Skeletal muscle satellite cell (primary cell): ENCODE results near the gene SLC6A11.

Experiments
- H3K27me3 ChIP-seq: 2 replicates; pipeline ENCODE4 v1.7.0; 2013; ENCODE audit warnings: low read length; ENCODE audit not compliant: control insufficient read depth, insufficient read depth
- H3K36me3 ChIP-seq: 2 replicates; pipeline ENCODE4 v1.7.0; 2013; ENCODE audit warnings: mild to moderate bottlenecking, control low read depth, low read length; ENCODE audit not compliant: insufficient read depth
- H3K4me1 ChIP-seq: 2 replicates; pipeline ENCODE4 v1.7.0; 2013; ENCODE audit warnings: low read length; ENCODE audit not compliant: control insufficient read depth, insufficient read depth
- H3K4me2 ChIP-seq: 2 replicates; pipeline ENCODE4 v1.7.0; 2013; ENCODE audit warnings: mild to moderate bottlenecking, low read length
- H3K4me3 ChIP-seq: 2 replicates; pipeline ENCODE4 v1.7.0; 2013; ENCODE audit warnings: low read length
- H3K9ac ChIP-seq: 2 replicates; pipeline ENCODE4 v1.7.0; 2013; ENCODE audit warnings: mild to moderate bottlenecking, low read depth, low read length, moderate library complexity
- H3K9me3 ChIP-seq: replicated peaks from 2 replicates; pipeline ENCODE4 v1.7.0; 2013; ENCODE audit warnings: mild to moderate bottlenecking, control low read depth, low read length

The SLC6A11 gene

DNA sequence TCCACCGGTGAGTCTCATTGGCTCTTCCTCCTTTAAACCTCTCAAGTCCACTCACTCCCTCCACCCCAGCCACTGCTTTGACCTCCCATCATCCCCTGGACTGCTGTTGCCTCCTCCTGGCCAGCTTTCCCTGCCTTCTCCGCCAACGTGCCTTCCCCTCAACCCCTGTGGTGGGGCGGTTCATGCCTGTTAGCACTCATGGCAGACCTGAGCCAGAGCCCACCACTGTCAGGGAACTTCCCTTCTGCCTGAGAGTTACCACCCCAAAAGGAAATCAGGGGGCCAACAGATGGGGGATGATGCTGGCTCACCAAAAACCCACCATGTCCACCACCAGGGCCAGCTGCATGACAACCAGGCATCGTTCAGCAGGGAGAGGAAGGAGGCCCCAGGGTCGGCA, 132.3 kb downstream of the SLC6A11 start:
- H3K36me3 ChIP-seq: no peaks in the 10 kb centered on the region
- no peaks in the 10 kb centered on the region for H3K4me1 ChIP-seq
- no peak overlapping the region for H3K9ac ChIP-seq
- peaks cover 44% of the 10 kb centered on the region for H3K27me3 ChIP-seq
- H3K9me3 ChIP-seq: no peaks in the 10 kb centered on the region
- H3K4me3 ChIP-seq: no peak overlapping the region
- H3K4me2 ChIP-seq: no peak overlapping the region

DNA sequence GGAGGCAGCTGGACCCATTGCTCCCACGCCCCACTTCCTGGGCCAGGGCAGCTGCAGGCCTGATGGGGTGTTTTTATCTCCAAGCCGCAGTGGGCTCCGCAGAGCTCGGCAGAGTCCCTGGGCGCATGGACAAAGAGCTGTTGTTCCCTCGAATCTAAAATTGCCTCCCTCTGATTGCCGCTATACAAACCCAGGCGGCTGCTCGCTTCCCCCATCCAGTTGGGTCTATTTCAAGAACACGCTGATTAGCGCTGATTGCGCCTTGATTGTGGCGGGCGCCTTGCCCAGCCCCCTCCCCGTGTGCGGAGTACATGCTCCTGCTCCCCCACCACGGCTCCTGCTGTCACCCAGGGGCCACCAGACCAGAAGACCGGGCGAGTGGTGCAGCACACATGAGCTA, 133.2 kb downstream of the SLC6A11 start:
- Histone ChIP-seq H3K9me3 (no peaks in the 10 kb centered on the region), H3K36me3 (no peaks in the 10 kb centered on the region), H3K9ac (no peak overlapping the region), H3K4me1 (no peaks in the 10 kb centered on the region), H3K4me2 (no peak overlapping the region), H3K27me3 (peaks cover 49% of the 10 kb centered on the region), H3K4me3 (no peak overlapping the region)

DNA sequence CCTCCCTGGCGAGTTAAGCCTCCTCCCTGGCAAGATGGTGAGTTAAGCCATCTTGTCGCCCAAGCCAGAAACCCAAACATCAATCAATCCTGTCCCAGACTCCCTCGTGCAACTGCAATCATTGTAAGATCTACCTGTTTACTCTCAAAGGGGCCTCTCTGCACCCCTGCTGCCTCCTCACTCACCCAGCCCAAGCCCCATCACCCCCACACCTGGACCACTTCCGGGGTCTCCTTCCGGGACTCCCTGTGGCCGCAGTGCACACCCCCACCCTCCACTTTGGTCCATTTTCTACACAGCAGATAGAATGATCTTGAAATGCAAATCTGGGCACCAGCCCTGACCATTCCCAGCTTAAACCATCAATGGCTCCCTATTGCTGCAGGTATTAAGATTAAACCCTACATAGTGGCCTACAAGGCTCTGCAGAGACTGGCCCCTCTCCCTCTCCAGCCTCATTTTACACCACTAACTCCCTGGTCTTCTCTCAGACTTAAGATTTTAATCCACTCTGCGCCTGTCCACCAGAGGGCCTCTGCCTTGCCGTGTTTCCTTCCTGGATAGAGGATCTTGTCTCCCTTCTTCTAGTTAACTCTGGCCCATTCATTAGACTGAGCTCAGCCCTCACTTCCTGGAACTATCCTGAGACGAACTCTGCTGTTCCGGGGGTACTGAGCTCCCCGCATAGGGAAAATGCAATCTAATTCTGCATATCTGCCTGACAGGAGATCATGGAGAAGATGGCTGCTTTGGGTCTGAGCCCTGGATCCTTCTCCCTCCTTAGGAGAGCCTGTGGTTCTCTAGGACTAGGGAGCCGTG, 134.7 kb downstream of the SLC6A11 start:
- H3K9ac ChIP-seq: no peak overlapping the region
- H3K4me3 ChIP-seq: no peak overlapping the region
- peak overlapping the region; percentile 27 for H3K4me2 ChIP-seq
- H3K4me1 ChIP-seq: peaks cover 3% of the 10 kb centered on the region
- no peaks in the 10 kb centered on the region for H3K9me3 ChIP-seq
- no peaks in the 10 kb centered on the region for H3K36me3 ChIP-seq
- peaks cover 54% of the 10 kb centered on the region for H3K27me3 ChIP-seq

DNA sequence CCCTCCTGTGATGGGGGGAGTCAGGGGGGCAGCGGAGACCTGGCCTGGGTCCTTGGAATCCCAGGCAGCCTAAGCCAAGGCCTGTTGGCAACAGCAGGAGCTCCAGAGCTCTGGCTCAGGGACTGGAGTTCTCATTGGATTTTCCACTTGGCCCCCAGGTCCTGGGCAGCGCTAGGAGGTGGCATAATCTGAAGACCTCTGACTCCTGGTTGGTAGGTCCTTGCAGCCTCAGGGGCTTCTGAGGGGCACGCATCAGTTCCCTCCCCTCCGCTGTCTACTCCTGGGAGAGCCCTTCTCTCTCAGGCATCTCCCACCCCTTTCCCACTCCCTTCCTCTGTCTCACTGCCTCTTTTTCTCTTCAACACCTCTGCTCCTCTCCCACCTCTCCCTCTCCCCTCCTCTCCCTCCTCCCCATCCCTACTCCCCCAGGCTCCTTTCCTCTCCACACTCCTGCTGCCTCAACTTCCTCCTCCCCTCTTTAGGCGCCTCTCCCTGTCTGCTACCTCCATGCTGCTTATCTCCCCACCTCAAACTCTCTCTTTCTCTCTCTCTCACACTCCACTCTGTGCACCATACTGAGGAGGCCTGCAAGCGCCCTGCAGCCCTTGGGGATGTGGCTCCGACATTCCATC, 135.4 kb downstream of the SLC6A11 start:
- no peaks in the 10 kb centered on the region for H3K36me3 ChIP-seq
- peak overlapping the region; percentile 27 for H3K4me2 ChIP-seq
- peaks cover 7% of the 10 kb centered on the region for H3K4me1 ChIP-seq
- H3K9ac ChIP-seq: no peak overlapping the region
- peaks cover 54% of the 10 kb centered on the region for H3K27me3 ChIP-seq
- H3K9me3 ChIP-seq: no peaks in the 10 kb centered on the region
- H3K4me3 ChIP-seq: no peak overlapping the region

DNA sequence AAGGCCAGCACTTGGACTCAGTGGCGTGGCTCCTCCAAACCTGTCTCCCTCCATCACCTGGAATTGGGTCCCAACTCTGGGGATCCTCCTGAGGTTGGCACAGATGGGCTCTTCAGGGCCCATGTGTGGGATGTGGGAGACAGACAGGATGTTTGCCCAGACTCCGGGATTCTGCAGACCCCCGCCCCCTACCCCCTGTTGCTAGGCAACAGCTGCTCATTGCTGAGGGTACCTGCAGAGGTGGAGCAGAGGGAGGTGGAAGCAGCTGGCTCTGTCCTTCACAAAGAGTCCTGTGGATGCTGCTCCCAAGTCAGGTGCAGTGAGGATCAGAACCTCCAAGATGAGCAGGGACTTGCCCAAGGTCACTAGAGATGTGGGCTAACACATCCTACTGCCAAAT, 136.5 kb downstream of the SLC6A11 start:
- H3K36me3 ChIP-seq: no peaks in the 10 kb centered on the region
- H3K9ac ChIP-seq: no peak overlapping the region
- no peak overlapping the region for H3K4me3 ChIP-seq
- no peak overlapping the region for H3K4me2 ChIP-seq
- H3K9me3 ChIP-seq: no peaks in the 10 kb centered on the region
- peaks cover 10% of the 10 kb centered on the region for H3K4me1 ChIP-seq
- H3K27me3 ChIP-seq: peaks cover 56% of the 10 kb centered on the region

DNA sequence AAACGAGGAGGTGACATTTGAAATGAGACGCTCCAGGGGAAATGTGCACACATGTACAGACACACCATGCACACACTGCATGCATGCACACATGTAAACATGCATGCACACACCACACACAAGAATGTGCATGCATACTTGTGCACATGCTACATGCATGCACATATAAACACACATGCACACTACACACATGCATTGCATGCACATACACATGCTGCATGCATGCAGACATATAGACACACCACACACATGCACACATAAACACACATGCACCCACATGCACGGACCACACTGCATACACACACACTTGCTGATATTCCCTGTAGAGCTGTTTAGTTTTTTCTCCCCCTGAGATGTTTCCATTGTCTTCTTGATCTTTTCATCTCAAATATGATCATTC, 138.7 kb downstream of the SLC6A11 start:
- Histone ChIP-seq H3K4me3 (no peak overlapping the region), H3K27me3 (peaks cover 47% of the 10 kb centered on the region), H3K9me3 (no peaks in the 10 kb centered on the region), H3K9ac (no peak overlapping the region), H3K4me1 (peaks cover 12% of the 10 kb centered on the region), H3K4me2 (no peak overlapping the region), H3K36me3 (no peaks in the 10 kb centered on the region)

DNA sequence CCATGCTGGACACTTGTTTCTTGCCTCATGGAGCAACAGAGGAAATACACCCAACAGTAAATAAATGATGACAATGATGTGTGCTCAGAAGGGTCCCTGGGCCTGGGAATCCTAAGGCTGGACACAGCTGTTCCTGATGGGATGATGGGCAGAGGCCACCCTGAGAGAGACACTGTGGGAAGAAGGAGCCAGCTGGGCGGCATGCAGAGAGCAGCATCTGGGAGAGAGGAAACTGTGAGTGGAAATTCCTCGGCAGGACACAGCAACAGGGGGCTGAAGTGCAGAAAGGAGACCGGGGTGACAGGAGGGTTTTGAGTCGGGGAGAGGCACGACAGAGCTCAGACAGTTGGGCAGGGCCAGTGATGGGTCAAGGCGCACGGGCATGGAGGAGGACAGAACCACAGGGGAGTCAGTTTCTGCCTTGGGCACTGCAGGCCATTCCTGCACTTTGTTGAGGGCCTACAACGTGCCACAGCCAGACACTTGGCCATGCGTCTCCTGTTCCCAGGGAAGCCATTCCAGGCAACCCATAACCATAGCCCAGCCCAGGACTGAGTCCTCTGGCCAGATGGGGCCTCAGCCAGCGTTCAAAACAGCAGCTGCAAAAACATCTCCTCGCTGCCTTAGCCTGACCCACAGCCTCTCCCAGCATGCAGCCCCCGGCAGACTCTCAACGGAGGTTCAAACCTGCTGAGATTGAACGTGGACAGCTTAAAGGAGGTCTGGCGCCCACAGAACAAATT, 139.9 kb downstream of the SLC6A11 start:
- Histone ChIP-seq H3K4me1 (peaks cover 12% of the 10 kb centered on the region), H3K27me3 (peaks cover 55% of the 10 kb centered on the region), H3K9me3 (no peaks in the 10 kb centered on the region), H3K4me3 (no peak overlapping the region), H3K9ac (no peak overlapping the region), H3K4me2 (peak overlapping the region; percentile 13), H3K36me3 (no peaks in the 10 kb centered on the region)

DNA sequence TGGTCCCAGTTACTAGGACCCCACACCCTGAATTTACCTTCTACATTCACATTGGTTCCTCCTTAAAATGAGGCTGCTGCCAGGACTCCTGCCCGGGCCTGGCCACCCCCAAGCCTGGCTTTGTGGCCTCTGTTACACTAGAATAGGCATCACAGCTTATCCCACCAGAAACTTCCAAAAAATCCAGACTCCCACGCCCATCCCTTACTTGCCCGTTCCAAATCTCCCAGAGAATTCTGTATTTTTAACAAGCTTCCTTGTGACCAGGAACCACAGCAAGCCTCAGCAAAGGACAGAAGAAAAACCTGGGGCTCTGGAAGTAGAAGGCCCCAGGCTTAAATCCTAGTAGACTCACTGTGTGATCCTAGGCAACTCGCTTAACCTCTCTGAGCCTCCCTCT, 140.5 kb downstream of the SLC6A11 start:
- H3K27me3 ChIP-seq: peaks cover 58% of the 10 kb centered on the region

DNA sequence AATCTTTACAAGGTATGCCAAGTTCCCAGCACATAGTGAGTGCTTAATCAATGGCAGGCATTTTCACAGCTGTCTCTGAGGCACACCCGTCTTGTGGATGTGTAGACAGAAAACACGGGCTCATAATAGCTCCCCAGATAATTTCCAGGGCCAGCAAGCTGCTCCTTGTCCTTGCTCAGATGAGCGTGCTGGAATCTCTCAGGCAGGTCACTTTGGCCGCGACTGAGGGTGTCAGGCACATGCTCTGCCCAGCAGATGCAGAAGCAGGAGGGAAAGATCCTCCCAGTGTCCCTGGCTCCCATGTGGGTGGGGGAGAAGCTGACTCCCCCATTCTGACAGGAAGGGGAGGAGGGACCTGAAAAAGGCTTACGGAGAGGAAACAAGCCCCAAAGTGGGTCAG, 141.0 kb downstream of the SLC6A11 start:
- Histone ChIP-seq H3K4me2 (no peak overlapping the region), H3K4me3 (no peak overlapping the region), H3K9ac (no peak overlapping the region), H3K36me3 (no peaks in the 10 kb centered on the region), H3K9me3 (no peaks in the 10 kb centered on the region), H3K27me3 (peaks cover 61% of the 10 kb centered on the region), H3K4me1 (peaks cover 12% of the 10 kb centered on the region)

More for the DNA sequence above, 140.5 kb downstream of the SLC6A11 start:
- H3K4me2 ChIP-seq: no peak overlapping the region
- no peaks in the 10 kb centered on the region for H3K36me3 ChIP-seq
- H3K4me1 ChIP-seq: peaks cover 12% of the 10 kb centered on the region
- H3K4me3 ChIP-seq: no peak overlapping the region
- H3K9ac ChIP-seq: no peak overlapping the region
- H3K9me3 ChIP-seq: no peaks in the 10 kb centered on the region

DNA sequence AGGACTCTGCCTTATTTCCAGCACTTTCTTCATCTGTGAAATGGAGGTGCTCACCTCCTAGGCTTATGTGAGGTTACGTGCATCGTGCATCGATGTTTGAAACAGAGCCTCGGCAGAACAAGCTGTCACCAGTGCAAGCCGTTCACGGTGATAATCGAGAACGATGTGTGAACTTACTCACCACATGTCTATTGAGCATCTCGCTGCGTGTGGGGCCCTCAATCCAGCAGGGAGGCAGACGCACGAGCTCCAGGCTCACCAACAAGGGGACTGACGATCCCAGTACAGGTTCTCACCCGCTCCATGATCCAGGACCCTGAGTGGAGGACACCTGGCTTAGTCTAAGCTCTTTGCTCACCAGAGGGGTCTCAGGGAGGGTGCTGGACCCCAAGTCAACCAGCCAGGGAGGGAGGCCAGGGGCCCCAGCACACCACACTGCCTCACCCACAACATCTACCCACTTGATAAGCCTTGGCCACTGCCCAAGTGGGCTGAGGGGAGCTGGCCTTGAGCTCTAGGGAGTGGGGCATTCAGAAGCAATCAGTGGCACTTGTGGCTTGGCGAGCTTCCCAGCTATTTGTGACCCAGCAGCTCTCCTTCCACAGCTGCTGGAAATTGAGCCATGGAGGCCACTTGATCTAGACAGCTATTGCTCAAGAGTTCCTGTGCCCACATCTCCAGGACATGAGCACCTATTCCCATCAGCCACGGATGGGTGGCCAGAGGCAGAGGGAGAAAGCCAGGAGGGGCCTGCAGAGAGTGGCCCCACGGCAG, 142.1 kb downstream of the SLC6A11 start:
- Histone ChIP-seq H3K9me3 (no peaks in the 10 kb centered on the region), H3K36me3 (no peaks in the 10 kb centered on the region), H3K9ac (no peak overlapping the region), H3K4me1 (peaks cover 12% of the 10 kb centered on the region), H3K4me2 (no peak overlapping the region), H3K4me3 (no peak overlapping the region), H3K27me3 (peaks cover 64% of the 10 kb centered on the region)

DNA sequence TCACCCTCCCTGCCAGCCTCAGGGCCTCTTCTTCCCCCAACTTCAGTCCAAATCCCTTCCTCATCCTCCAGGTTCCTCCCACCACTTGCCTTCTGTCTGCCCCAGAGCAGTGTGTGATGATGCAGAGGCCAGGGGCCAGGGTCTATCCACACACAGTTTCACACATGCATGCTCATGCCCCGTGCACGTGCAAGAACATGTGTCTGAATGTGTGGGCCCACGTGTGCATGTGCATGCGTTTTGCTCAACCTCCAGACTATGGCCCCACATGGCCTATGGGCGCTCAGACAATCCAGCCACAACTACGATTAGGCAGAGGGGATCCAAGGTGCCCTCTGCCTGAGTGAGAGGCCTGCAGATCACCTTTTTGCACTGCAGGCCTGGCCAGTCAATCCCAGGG, 144.2 kb downstream of the SLC6A11 start:
- H3K9ac ChIP-seq: no peak overlapping the region
- H3K4me3 ChIP-seq: no peak overlapping the region
- H3K36me3 ChIP-seq: no peaks in the 10 kb centered on the region
- no peak overlapping the region for H3K4me2 ChIP-seq
- no peaks in the 10 kb centered on the region for H3K9me3 ChIP-seq
- H3K4me1 ChIP-seq: peaks cover 12% of the 10 kb centered on the region
- peaks cover 58% of the 10 kb centered on the region for H3K27me3 ChIP-seq
